SW 1271 (cell line): Measurements from ENCODE around the gene PCDHB9.
"Not testable (repeated sequence)": the region's sequence is repeated elsewhere in the genome, so short reads cannot be mapped to it uniquely, and the experiment has no call there.

Experiments
- DNase-seq, 2 experiments: peaks; one replicate each; lab custom pipeline; 2025; lab: John Stamatoyannopoulos, UW

The PCDHB9 gene

DNA sequence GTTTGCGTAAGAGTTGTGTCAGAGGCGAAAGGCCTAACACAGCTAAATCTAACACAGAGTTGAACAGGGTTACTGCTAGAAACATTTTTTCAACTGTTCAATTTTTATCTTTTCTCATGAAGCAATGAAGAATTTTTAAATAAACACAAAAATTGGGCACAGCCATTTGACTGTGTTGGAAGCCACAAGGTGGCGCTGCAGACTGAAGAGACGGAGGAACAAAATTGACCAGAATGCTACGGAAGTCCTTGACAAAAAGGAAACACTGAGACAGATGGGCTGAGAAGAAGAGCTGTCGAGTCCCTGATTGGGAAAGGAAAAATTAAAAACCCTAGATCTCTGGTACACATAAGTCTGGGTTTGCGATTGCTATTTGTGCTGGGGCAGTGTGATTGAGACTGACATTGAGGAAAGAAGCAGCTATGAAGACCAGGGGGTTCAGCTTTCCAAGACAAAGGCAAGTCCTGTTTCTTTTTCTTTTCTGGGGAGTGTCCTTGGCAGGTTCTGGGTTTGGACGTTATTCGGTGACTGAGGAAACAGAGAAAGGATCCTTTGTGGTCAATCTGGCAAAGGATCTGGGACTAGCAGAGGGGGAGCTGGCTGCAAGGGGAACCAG is at the start of gene PCDHB9:
PCDHB9 (plus strand) TSS at position 265 of the 616 bp plus-strand sequence; CDS start at position 423, 158 bp downstream.
- peak; percentile 16 to 75 for DNase-seq

DNA sequence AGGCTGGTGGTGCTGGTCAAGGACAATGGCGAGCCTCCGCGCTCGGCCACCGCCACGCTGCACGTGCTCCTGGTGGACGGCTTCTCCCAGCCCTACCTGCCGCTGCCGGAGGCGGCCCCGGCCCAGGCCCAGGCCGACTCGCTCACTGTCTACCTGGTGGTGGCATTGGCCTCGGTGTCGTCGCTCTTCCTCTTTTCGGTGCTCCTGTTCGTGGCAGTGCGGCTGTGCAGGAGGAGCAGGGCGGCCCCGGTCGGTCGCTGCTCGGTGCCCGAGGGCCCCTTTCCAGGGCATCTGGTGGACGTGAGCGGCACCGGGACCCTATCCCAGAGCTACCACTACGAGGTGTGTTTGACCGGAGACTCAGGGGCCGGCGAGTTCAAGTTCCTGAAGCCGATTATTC is 49.6 kb upstream of the PCDHB9 start:
- DNase-seq, result not testable (repeated sequence)

DNA sequence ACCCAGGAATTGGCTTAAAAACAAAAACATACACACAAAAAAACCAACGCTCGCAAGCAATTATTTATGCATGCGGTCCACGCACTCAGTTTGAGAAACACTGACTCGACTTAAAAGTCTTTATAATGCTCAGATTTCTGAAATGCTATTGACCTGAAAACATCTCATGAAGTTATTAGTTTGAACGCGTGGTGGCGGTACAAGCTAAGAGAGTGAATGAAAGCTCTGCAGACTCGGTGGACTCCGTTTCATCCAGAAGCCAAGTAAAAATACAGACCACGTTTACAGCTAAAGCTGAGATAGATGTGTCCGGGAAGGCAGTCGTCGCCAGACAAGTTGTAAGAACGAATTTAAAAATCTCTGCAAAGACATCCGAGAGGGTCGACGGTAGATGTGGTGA is 37.1 kb upstream of the PCDHB9 start, which contains the start of gene PCDHB6:
PCDHB6 (plus strand) TSS at position 246 of the 400 bp plus-strand sequence. CDS start 201 bp downstream, outside the sequence.
- DNase-seq, result peak in 1 of 2 experiments; percentile 43

DNA sequence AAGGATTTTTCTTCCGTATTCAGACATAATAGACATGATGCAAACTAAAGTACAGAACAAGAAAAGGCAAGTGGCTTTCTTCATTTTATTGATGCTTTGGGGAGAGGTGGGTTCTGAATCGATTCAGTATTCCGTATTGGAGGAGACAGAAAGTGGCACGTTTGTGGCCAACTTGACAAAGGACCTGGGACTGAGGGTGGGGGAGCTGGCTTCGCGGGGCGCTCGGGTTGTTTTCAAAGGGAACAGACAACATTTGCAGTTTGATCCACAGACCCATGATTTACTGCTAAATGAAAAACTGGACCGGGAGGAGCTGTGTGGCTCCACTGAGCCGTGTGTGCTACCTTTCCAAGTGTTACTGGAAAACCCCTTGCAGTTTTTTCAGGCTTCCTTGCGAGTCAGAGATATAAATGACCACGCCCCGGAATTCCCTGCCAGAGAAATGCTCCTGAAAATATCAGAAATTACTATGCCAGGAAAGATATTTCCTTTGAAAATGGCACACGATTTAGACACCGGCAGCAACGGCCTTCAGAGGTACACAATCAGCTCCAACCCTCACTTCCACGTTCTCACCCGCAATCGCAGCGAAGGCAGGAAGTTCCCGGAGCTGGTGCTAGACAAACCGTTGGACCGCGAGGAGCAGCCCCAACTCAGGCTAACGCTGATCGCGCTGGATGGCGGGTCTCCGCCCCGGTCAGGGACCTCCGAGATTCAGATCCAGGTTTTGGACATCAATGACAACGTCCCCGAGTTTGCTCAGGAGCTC is 36.6 kb upstream of the PCDHB9 start:
- DNase-seq, result no peak

DNA sequence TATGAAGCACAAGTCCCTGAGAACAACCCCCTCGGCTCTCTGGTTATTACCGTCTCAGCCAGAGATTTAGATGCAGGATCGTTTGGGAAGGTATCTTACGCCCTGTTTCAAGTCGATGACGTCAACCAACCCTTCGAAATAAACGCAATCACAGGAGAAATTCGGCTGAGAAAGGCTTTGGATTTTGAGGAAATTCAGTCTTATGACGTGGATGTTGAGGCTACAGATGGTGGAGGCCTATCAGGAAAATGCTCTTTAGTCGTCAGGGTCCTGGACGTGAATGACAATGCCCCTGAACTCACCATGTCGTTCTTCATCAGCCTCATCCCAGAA is 36.0 kb upstream of the PCDHB9 start:
- DNase-seq, result no peak

DNA sequence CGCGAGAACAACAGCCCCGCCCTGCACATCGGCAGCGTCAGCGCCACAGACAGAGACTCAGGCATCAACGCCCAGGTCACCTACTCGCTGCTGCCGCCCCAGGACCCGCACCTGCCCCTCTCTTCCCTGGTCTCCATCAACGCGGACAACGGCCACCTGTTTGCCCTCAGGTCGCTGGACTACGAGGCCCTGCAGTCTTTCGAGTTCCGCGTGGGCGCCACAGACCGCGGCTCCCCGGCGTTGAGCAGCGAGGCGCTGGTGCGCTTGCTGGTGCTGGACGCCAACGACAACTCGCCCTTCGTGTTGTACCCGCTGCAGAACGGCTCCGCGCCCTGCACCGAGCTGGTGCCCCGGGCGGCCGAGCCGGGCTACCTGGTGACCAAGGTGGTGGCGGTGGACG is 35.3 kb upstream of the PCDHB9 start:
- not testable (repeated sequence) for DNase-seq

DNA sequence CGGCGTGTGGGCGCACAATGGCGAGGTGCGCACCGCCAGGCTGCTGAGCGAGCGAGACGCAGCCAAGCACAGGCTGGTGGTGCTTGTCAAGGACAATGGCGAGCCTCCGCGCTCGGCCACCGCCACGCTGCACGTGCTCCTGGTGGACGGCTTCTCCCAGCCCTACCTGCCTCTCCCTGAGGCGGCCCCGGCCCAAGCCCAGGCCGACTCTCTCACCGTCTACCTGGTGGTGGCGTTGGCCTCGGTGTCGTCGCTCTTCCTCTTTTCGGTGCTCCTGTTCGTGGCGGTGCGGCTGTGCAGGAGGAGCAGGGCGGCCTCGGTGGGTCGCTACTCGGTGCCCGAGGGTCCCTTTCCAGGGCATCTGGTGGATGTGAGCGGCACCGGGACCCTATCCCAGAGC is 34.9 kb upstream of the PCDHB9 start:
- DNase-seq, result not testable (repeated sequence)

DNA sequence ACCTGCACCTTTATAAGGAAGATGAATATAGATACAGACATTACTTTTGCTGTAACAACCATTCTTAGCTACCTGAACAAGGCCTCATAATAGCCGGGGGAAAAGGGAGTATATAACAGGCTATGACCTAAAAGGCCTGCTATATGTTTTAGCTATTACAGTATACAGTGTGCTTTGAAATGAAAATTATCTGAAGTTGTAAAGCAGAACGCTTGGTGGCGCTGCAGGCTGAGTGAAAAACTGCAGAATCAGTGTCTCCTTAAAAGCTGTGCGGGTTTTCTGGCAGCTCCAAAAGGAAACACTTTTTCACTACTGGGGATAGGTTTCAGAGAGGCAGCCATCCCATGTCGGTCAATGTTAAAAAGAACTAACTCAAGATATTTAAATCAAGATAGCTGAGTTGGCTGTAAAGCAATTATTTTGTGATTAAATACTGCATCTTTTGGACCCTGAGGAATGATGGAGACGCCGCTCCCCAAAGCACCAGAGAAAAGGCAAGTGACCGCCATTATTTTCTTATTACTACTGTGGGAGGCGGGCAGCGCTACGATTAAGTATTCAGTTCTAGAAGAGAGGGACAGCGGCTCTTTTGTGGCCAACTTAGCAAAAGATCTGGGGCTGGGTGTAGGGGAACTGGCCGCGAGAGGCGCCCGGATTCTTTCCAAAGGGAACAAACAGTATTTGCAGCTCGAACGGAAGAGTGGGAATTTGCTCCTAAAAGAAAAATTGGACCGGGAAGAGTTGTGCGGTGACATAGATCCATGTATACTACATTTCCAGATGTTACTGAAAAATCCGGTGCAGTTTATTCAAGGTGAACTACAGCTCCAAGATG is 31.2 kb upstream of the PCDHB9 start:
- DNase-seq, result no peak

DNA sequence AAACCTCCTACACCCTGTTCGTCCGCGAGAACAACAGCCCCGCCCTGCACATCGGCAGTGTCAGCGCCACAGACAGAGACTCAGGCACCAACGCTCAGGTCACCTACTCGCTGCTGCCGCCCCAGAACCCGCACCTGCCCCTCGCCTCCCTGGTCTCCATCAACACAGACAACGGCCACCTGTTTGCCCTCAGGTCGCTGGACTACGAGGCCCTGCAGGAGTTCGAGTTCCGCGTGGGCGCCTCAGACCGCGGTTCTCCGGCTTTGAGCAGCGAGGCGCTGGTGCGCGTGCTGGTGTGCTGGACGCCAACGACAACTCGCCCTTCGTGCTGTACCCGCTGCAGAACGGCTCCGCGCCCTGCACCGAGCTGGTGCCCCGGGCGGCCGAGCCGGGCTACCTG is 29.6 kb upstream of the PCDHB9 start:
- DNase-seq, result not testable (repeated sequence)

DNA sequence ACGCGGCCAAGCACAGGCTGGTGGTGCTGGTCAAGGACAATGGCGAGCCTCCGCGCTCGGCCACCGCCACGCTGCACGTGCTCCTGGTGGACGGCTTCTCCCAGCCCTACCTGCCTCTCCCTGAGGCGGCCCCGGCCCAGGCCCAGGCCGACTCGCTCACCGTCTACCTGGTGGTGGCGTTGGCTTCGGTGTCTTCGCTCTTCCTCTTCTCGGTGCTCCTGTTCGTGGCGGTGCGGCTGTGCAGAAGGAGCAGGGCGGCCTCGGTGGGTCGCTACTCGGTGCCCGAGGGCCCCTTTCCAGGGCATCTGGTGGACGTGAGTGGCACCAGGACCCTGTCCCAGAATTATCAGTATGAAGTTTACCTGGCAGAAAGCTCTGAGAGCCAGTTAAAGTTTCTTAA is 29.1 kb upstream of the PCDHB9 start:
- not testable (repeated sequence) for DNase-seq

DNA sequence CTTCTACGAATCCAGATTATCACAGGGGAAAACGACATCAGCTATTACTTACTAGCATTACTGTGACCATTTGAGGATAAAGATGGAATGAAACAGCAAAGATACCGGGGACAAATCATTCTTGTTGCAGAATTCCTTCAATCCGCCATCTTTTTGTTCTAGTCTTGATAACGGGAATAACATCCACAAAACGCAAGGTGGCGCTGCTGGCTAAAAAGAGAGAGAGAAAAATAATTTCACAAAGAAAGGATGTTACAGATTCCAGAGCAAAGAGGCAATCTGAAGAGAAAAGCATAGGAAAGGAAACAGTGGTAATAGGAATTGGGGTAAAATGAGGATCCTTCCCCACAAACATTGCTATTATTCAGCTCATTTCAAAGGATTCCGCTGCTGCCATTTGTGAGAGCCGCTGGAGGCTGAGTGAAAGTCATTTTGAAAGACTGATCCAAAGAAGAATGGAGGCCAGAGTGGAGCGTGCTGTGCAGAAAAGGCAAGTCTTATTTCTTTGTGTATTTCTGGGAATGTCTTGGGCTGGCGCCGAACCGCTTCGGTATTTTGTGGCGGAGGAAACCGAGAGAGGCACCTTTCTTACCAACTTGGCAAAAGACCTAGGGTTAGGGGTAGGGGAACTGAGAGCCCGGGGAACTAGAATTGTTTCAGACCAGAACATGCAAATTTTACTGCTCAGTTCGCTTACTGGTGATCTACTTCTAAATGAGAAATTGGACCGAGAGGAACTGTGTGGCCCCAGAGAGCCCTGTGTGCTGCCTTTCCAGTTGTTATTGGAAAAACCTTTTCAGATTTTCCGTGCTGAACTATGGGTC is 14.4 kb upstream of the PCDHB9 start, which contains the start of gene PCDHB7:
PCDHB7 (plus strand) TSS at position 264 of the 824 bp plus-strand sequence; CDS start at position 456, 192 bp downstream.
- no peak for DNase-seq

DNA sequence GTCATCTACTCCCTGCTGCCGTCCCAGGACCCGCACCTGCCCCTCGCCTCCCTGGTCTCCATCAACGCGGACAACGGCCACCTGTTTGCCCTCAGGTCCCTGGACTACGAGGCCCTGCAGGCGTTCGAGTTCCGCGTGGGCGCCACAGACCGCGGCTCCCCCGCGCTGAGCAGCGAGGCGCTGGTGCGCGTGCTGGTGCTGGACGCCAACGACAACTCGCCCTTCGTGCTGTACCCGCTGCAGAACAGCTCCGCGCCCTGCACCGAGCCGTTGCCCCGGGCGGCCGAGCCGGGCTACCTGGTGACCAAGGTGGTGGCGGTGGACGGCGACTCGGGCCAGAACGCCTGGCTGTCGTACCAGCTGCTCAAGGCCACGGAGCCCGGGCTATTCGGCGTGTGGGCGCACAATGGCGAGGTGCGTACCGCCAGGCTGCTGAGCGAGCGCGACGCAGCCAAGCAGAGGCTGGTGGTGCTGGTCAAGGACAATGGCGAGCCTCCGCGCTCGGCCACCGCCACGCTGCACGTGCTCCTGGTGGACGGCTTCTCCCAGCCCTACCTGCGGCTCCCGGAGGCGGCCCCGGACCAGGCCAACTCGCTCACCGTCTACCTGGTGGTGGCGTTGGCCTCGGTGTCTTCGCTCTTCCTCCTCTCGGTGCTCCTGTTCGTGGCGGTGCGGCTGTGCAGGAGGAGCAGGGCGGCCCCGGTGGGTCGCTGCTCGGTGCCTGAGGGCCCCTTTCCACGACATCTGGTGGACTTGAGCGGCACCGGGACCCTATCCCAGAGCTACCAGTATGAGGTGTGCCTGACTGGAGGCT is 12.5 kb upstream of the PCDHB9 start:
- DNase-seq, result not testable (repeated sequence)

DNA sequence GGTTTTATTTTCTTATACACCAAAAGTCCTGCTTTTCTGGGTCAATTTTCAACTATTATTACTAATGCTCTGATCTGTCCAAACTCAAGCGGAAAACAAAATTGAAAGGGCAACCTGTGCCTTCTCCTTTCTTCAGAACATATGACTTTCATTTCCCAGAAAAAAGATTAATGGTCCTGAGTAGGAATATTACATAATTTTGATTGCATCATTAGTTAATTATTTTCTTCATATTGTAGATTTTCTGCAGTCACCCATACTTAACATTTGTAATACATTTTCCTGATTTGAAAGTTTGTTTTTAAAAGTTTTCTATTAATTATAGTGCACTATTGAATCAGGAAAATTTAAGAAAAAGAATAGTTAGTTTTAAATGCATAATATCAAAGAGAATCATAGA is 11.0 kb upstream of the PCDHB9 start:
- DNase-seq, result no peak

DNA sequence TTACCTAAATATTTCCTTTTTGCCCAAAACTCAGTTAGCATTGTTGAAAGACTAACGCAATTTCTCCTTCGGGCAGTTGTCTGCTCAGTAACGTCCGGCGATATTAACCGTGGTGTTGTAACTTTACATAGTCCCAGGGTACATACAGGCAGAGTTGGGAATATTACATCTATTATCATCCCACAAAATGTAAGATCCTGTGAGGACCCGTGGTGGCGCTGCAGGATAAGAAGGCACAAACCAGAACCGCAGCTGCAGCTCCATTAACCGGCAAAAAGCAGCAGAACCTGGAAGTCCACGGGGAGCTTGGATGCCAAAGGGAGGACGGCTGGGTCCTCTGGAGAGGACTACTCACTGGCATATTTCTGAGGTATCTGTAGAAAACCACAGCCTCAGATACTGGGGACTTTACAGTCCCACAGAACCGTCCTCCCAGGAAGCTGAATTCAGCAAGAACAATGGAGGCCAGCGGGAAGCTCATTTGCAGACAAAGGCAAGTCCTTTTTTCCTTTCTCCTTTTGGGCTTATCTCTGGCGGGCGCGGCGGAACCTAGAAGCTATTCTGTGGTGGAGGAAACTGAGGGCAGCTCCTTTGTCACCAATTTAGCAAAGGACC is 9.3 kb upstream of the PCDHB9 start, which contains the start of gene PCDHB8:
PCDHB8 (plus strand) TSS at position 214 of the 615 bp plus-strand sequence; CDS start at position 459, 245 bp downstream.
- not testable (repeated sequence) for DNase-seq

DNA sequence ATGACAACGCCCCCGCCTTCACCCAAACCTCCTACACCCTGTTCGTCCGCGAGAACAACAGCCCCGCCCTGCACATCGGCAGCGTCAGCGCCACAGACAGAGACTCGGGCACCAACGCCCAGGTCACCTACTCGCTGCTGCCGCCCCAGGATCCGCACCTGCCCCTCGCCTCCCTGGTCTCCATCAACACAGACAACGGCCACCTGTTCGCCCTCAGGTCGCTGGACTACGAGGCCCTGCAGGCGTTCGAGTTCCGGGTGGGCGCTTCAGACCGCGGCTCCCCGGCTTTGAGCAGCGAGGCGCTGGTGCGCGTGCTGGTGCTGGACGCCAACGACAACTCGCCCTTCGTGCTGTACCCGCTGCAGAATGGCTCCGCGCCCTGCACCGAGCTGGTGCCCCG is 7.6 kb upstream of the PCDHB9 start:
- DNase-seq, result not testable (repeated sequence)

DNA sequence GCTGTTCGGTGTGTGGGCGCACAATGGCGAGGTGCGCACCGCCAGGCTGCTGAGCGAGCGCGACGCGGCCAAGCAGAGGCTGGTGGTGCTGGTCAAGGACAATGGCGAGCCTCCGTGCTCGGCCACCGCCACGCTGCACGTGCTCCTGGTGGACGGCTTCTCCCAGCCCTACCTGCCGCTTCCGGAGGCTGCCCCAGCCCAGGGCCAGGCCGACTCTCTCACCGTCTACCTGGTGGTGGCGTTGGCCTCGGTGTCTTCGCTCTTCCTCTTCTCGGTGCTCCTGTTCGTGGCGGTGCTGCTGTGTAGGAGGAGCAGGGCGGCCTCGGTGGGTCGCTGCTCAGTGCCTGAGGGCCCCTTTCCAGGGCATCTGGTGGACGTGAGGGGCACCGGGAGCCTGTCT is 7.1 kb upstream of the PCDHB9 start:
- not testable (repeated sequence) for DNase-seq

DNA sequence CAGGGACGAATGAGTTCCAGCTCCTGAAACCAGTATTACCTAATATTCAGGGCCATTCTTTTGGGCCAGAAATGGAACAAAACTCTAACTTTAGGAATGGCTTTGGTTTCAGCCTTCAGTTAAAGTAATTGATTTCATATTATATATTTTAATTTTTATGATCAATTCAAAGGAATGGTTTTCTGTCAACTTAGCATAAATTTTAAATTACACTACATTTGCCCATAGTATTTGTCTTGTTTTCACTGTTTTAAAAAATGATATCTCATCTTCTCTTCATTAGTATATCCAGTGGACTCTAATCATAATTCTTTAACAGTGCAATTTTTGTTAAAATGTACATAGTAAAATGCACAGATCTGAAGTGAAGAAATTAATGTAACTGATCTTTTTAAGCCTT is 6.6 kb upstream of the PCDHB9 start:
- DNase-seq, result no peak

DNA sequence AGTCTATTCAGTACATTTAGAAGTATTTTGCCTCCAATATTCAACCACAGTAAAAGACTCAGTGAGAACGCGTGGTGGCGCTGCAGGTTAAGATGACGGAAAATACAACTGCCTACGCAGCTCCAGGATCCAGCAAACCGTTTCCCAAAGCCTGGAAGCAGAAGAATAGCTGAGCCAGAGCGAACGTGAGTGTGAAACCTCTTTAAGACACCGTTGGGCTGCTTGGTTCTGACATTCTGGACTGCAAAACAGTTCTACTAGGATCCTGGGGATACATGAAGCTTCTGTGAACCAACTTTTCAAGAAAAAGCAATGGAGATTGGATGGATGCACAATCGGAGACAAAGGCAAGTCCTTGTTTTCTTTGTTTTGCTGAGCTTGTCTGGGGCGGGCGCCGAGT is 4.7 kb upstream of the PCDHB9 start, which contains the start of gene PCDHB16:
PCDHB16 (plus strand) TSS at position 140 of the 400 bp plus-strand sequence; CDS start at position 313, 173 bp downstream.
- peak in 1 of 2 experiments; percentile 17 for DNase-seq

DNA sequence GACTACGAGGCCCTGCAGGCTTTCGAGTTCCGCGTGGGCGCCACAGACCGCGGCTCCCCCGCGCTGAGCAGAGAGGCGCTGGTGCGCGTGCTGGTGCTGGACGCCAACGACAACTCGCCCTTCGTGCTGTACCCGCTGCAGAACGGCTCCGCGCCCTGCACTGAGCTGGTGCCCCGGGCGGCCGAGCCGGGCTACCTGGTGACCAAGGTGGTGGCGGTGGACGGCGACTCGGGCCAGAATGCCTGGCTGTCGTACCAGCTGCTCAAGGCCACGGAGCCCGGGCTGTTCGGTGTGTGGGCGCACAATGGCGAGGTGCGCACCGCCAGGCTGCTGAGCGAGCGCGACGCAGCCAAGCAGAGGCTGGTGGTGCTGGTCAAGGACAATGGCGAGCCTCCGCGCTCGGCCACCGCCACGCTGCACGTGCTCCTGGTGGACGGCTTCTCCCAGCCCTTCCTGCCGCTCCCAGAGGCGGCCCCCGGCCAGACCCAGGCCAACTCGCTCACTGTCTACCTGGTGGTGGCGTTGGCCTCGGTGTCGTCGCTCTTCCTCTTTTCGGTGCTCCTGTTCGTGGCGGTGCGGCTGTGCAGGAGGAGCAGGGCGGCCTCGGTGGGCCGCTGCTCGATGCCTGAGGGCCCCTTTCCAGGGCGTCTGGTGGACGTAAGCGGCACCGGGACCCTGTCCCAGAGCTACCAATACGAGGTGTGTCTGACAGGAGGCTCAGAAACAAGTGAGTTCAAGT is 2.7 kb upstream of the PCDHB9 start:
- DNase-seq, result not testable (repeated sequence)
